ENCODE measurements around the gene PCP4. TPM values are rescaled to one million over a fixed set of nuclear protein-coding genes. Genes with fewer than 3 reads are reported as not detected.

Gene PCP4
- total and polyA plus RNA-seq, 3 donors from 2014 or later: 0.74 to 15.4 (median 0.94) TPM

- H3K36me3 ChIP-seq (ENCODE audit: low read depth, missing control alignments): no peaks in the 10 kb centered on the region
- H3K27ac ChIP-seq: no peak overlapping the region
- no peak overlapping the region for H3K4me3 ChIP-seq
- WGBS, 2 donors: 73 to 74% methylated on average over 4 of the region's 4 CpGs
- no peaks in the 10 kb centered on the region for H3K4me1 ChIP-seq
- DNase-seq: no peak
- no peaks in the 10 kb centered on the region for H3K9me3 ChIP-seq
- TF ChIP-seq POLR2A (IDR thresholded peaks at IDR 0.05): no peak
- TF ChIP-seq, protein P1, sequence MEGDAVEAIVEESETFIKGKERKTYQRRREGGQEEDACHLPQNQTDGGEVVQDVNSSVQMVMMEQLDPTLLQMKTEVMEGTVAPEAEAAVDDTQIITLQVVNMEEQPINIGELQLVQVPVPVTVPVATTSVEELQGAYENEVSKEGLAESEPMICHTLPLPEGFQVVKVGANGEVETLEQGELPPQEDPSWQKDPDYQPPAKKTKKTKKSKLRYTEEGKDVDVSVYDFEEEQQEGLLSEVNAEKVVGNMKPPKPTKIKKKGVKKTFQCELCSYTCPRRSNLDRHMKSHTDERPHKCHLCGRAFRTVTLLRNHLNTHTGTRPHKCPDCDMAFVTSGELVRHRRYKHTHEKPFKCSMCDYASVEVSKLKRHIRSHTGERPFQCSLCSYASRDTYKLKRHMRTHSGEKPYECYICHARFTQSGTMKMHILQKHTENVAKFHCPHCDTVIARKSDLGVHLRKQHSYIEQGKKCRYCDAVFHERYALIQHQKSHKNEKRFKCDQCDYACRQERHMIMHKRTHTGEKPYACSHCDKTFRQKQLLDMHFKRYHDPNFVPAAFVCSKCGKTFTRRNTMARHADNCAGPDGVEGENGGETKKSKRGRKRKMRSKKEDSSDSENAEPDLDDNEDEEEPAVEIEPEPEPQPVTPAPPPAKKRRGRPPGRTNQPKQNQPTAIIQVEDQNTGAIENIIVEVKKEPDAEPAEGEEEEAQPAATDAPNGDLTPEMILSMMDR (IDR thresholded peaks at IDR 0.05): no peak
- intact Hi-C loops (cut with DNase I; ENCODE audit: low total_unique reads): no loop called here
- H3K27me3 ChIP-seq: no peaks in the 10 kb centered on the region
Measured at GRCh38 chr21:39837861-39838359, 29.3 kb upstream of the PCP4 start.

GRCh38 chr21:39840373-39841097 is 26.7 kb upstream of the PCP4 start:
- no peak for DNase-seq
- no peak overlapping the region for H3K4me3 ChIP-seq
- intact Hi-C loops (cut with DNase I; ENCODE audit: low total_unique reads): no loop called here
- no peak for TF ChIP-seq POLR2A (IDR thresholded peaks at IDR 0.05)
- TF ChIP-seq, protein P1 (IDR thresholded peaks at IDR 0.05): no peak
- no peaks in the 10 kb centered on the region for H3K27me3 ChIP-seq
- H3K9me3 ChIP-seq: no peaks in the 10 kb centered on the region
- no peak overlapping the region for H3K27ac ChIP-seq
- H3K4me1 ChIP-seq: no peaks in the 10 kb centered on the region
- H3K36me3 ChIP-seq (ENCODE audit: low read depth, missing control alignments): no peaks in the 10 kb centered on the region
- WGBS, 2 donors: 62 to 67% methylated on average over 15 to 22 of the region's 22 CpGs

GRCh38 chr21:39842741-39843459 is 24.3 kb upstream of the PCP4 start:
- Histone ChIP-seq H3K9me3 (no peaks in the 10 kb centered on the region), H3K36me3 (ENCODE audit: low read depth, missing control alignments) (no peaks in the 10 kb centered on the region), H3K4me3 (no peak overlapping the region), H3K27ac (no peak overlapping the region), H3K27me3 (no peaks in the 10 kb centered on the region), H3K4me1 (no peaks in the 10 kb centered on the region)
- TF ChIP-seq POLR2A (IDR thresholded peaks at IDR 0.05): no peak
- TF ChIP-seq, protein P1 (IDR thresholded peaks at IDR 0.05): no peak
- no peak for DNase-seq
- intact Hi-C loops (cut with DNase I; ENCODE audit: low total_unique reads): no loop called here
- 76 to 83% methylated on average over 14 of the region's 14 CpGs for WGBS, 2 donors

GRCh38 chr21:39843483-39843882 is 23.8 kb upstream of the PCP4 start:
- 89 to 95% methylated on average over 4 of the region's 4 CpGs for WGBS, 2 donors
- intact Hi-C loops (cut with DNase I; ENCODE audit: low total_unique reads): no loop called here
- Histone ChIP-seq H3K27ac (no peak overlapping the region), H3K9me3 (no peaks in the 10 kb centered on the region), H3K4me3 (no peak overlapping the region), H3K36me3 (ENCODE audit: low read depth, missing control alignments) (no peaks in the 10 kb centered on the region), H3K4me1 (no peaks in the 10 kb centered on the region), H3K27me3 (no peaks in the 10 kb centered on the region)
- DNase-seq: no peak
- TF ChIP-seq POLR2A (IDR thresholded peaks at IDR 0.05): no peak
- TF ChIP-seq, protein P1 (IDR thresholded peaks at IDR 0.05): no peak
